Neural cell (in vitro differentiated cells): Measurements from ENCODE around the gene XPNPEP2. TPM values are rescaled to one million over a fixed set of nuclear protein-coding genes. Genes with fewer than 3 reads are reported as not detected.

ENCODE experiments used
- H2AFZ ChIP-seq: fragments of 200-600, 300-800 bp; sonication (generic), shearing (Covaris generic); 2 replicates; pipeline ENCODE4 v1.6.0; 2014; ENCODE audit warnings: low read depth, mild to moderate bottlenecking, antibody characterized with exemption, low read length, moderate library complexity
- H3F3A ChIP-seq: fragments of 200-600 bp; shearing (Covaris generic); 2 replicates; pipeline ENCODE4 v1.6.1; 2016; ENCODE audit warnings: mild to moderate bottlenecking, moderate library complexity, mixed read lengths, antibody characterized with exemption, low read length; ENCODE audit not compliant: insufficient read depth, poor library complexity, severe bottlenecking
- H3K27ac ChIP-seq: fragments of 200-600, 300-800 bp; sonication (generic), shearing (Covaris generic); 2 replicates; pipeline ENCODE4 v1.5.1; 2014; ENCODE audit warnings: mild to moderate bottlenecking, low read length, moderate library complexity
- H3K27me3 ChIP-seq: fragments of 300-800, 200-600 bp; sonication (generic), shearing (Covaris generic); 2 replicates; pipeline ENCODE4 v1.6.0; 2014; ENCODE audit warnings: mild to moderate bottlenecking, low read depth, low read length, moderate library complexity; ENCODE audit not compliant: insufficient read depth
- H3K36me3 ChIP-seq: fragments of 300-800, 200-600 bp; sonication (generic), shearing (Covaris generic); 2 replicates; pipeline ENCODE4 v1.5.1; 2014; ENCODE audit warnings: mild to moderate bottlenecking, antibody characterized with exemption, low read length, moderate library complexity; ENCODE audit not compliant: insufficient read depth
- H3K4me2 ChIP-seq: fragments of 300-800, 200-600 bp; sonication (generic), shearing (Covaris generic); 2 replicates; pipeline ENCODE4 v1.6.0; 2014; ENCODE audit warnings: mild to moderate bottlenecking, low read length
- H3K4me3 ChIP-seq: fragments of 300-800, 200-600 bp; sonication (generic), shearing (Covaris generic); 2 replicates; pipeline ENCODE4 v1.5.1; 2014; ENCODE audit warnings: mild to moderate bottlenecking, low read length, moderate library complexity
- H3K79me2 ChIP-seq: fragments of 200-600 bp; shearing (Covaris generic); replicated peaks from 2 replicates; pipeline ENCODE4 v1.6.0; 2014; ENCODE audit warnings: mild to moderate bottlenecking, low read length, moderate library complexity; ENCODE audit not compliant: insufficient read depth
- H3K9ac ChIP-seq: fragments of 300-800, 200-600 bp; sonication (generic), shearing (Covaris generic); 2 replicates; pipeline ENCODE4 v1.6.1; 2016; ENCODE audit warnings: mild to moderate bottlenecking, low read length, mixed read lengths
- H3K9me2 ChIP-seq: fragments of 200-600 bp; shearing (Covaris generic); 2 replicates; pipeline ENCODE4 v1.6.1; 2016; ENCODE audit warnings: mild to moderate bottlenecking, low read length, mixed read lengths; ENCODE audit not compliant: insufficient read depth
- H3K9me3 ChIP-seq: fragments of 200-600, 300-800 bp; sonication (generic), shearing (Covaris generic); 2 replicates; pipeline ENCODE4 v1.6.1; 2016; ENCODE audit warnings: mild to moderate bottlenecking, mixed run types, low read length, moderate library complexity, mixed read lengths
- H4K20me1 ChIP-seq: fragments of 200-600 bp; shearing (Covaris generic); 2 replicates; pipeline ENCODE4 v1.6.1; 2016; ENCODE audit warnings: mild to moderate bottlenecking, mixed run types; ENCODE audit not compliant: insufficient read depth
- EP300 ChIP-seq: fragments of 450-650 bp; conservative IDR thresholded peaks from 2 replicates; pipeline ENCODE4 v1.6.1; 2014; ENCODE audit warnings: antibody characterized with exemption, mild to moderate bottlenecking, moderate library complexity; ENCODE audit not compliant: poor library complexity, severe bottlenecking
- EZH2 ChIP-seq: fragments of 200-600, 300-800 bp; shearing (Covaris generic), sonication (generic); IDR thresholded peaks from 2 replicates; pipeline ENCODE4 v1.6.1; 2014; ENCODE audit warnings: antibody characterized with exemption, low read length, borderline replicate concordance, mild to moderate bottlenecking; ENCODE audit not compliant: insufficient read depth, poor library complexity, severe bottlenecking
- MXI1 ChIP-seq: fragments of 450-650 bp; conservative IDR thresholded peaks from 2 replicates; pipeline ENCODE4 v1.6.1; 2014; ENCODE audit warnings: antibody characterized with exemption, mild to moderate bottlenecking; ENCODE audit not compliant: poor library complexity, severe bottlenecking
- POLR2AphosphoS5 ChIP-seq: IDR thresholded peaks from 2 replicates; pipeline ENCODE4 v1.6.1; 2012
- RAD21 ChIP-seq: fragments of 450-650 bp; conservative IDR thresholded peaks from 2 replicates; pipeline ENCODE4 v1.6.1; 2014; ENCODE audit warnings: antibody characterized with exemption, mild to moderate bottlenecking, moderate library complexity
- REST ChIP-seq: IDR thresholded peaks from 2 replicates; pipeline ENCODE4 v1.6.1; 2012; ENCODE audit warnings: borderline replicate concordance
- SMC3 ChIP-seq: fragments of 450-650 bp; conservative IDR thresholded peaks from 2 replicates; pipeline ENCODE4 v1.6.1; 2014; ENCODE audit warnings: antibody characterized with exemption, mild to moderate bottlenecking, moderate library complexity; ENCODE audit not compliant: poor library complexity
- TAF1 ChIP-seq: IDR thresholded peaks from 2 replicates; pipeline ENCODE4 v1.6.1; 2012; ENCODE audit warnings: low read depth
- polyA plus RNA-seq: library from polyadenylated mRNA; depleted of rRNA; stranded (reverse); fragments of >200 nt; gene quantifications from 2 replicates; pipeline ENCODE4 v1.2.3, GENCODE V29; 2014
- TF ChIP-seq, protein P1 (sequence below): fragments of 450-650 bp; IDR thresholded peaks from 2 replicates; pipeline ENCODE4 v1.5.1; 2014; ENCODE audit warnings: antibody characterized with exemption, mild to moderate bottlenecking, moderate library complexity; ENCODE audit not compliant: poor library complexity, severe bottlenecking

The XPNPEP2 gene
- polyA plus RNA-seq, 1 donor from 2014 or later = not detected

DNA sequence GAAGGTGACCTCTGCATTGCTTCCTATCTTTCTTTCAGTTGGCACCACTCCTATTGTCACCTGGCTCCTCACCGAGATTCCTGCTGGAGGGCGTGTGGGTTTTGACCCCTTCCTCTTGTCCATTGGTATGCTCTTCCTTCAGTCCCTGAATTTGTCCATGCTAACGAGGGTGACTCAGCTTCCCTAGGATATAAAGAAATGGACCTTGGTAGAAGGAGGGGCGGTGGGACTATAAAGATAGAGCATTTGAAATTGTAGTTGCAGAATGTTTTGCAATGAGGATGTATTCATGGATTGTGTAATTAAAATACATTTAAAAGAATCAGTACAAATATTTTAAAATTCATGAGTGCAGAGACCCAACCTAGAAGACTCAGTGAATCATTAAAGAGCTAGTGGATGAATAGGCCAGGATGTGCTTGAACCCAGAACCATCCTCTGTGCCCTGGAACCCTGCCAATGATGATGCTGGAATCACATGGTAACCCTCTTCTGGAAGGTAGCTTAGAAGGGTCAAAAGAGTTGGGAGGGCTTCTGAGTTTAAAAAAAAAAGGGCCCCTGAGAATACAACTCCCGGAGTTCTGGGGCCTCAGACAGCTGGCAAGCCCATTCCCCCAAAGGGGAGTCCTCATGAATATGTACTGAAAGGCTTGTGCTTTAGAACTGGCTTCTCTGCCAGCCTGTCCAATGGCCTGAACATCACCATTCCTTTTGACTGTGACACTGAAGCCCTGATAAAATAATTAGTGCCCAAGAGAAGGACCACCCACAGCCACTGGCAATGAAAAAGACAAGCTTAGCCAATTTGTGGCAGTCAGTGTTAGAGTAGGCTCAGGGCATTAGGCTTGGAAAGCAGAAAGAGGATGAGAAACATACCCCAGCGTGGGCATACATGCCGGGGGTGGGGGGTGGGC lies 8.0 kb downstream of the XPNPEP2 start:
- no peaks in the 10 kb centered on the region for H4K20me1 ChIP-seq
- H2AFZ ChIP-seq = no peak overlapping the region
- no peak for TF ChIP-seq EP300
- TF ChIP-seq EZH2 = no peak
- TF ChIP-seq REST = no peak
- TF ChIP-seq MXI1 = no peak
- no peak for TF ChIP-seq SMC3
- no peak for TF ChIP-seq TAF1
- no peak for TF ChIP-seq POLR2AphosphoS5
- no peak for TF ChIP-seq RAD21
- TF ChIP-seq, protein P1, sequence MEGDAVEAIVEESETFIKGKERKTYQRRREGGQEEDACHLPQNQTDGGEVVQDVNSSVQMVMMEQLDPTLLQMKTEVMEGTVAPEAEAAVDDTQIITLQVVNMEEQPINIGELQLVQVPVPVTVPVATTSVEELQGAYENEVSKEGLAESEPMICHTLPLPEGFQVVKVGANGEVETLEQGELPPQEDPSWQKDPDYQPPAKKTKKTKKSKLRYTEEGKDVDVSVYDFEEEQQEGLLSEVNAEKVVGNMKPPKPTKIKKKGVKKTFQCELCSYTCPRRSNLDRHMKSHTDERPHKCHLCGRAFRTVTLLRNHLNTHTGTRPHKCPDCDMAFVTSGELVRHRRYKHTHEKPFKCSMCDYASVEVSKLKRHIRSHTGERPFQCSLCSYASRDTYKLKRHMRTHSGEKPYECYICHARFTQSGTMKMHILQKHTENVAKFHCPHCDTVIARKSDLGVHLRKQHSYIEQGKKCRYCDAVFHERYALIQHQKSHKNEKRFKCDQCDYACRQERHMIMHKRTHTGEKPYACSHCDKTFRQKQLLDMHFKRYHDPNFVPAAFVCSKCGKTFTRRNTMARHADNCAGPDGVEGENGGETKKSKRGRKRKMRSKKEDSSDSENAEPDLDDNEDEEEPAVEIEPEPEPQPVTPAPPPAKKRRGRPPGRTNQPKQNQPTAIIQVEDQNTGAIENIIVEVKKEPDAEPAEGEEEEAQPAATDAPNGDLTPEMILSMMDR = no peak
- H3K9ac ChIP-seq = no peak overlapping the region
- H3F3A ChIP-seq = no peaks in the 10 kb centered on the region
- no peaks in the 10 kb centered on the region for H3K9me3 ChIP-seq
- H3K27me3 ChIP-seq = no peaks in the 10 kb centered on the region
- no peak overlapping the region for H3K27ac ChIP-seq
- no peaks in the 10 kb centered on the region for H3K79me2 ChIP-seq
- H3K4me2 ChIP-seq = no peak overlapping the region
- no peaks in the 10 kb centered on the region for H3K9me2 ChIP-seq
- H3K36me3 ChIP-seq = no peaks in the 10 kb centered on the region
- H3K4me3 ChIP-seq = no peak overlapping the region

DNA sequence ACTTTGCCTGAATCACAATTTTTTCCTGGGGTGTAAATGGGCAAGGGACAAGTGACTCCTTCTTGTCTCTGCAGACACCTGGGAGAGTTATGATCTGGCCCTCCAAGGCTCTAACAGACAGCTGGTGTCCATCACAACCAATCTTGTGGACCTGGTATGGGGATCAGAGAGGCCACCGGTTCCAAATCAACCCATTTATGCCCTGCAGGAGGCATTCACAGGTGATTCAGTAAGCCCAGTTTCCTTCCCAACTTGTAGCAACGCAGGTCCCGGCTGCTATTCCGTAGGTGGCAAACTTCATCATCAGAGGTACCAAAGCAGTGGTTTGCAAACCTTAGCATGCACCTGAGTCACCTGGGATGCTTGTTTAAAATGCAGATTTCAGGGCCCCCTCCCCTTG lies 8.8 kb downstream of the XPNPEP2 start:
- Histone ChIP-seq H3K27me3 (no peaks in the 10 kb centered on the region), H3K79me2 (no peaks in the 10 kb centered on the region), H3K36me3 (no peaks in the 10 kb centered on the region), H3K9me3 (no peaks in the 10 kb centered on the region), H3K9ac (no peak overlapping the region), H4K20me1 (no peaks in the 10 kb centered on the region), H3F3A (no peaks in the 10 kb centered on the region), H3K4me2 (no peak overlapping the region), H2AFZ (no peak overlapping the region), H3K4me3 (no peak overlapping the region), H3K9me2 (no peaks in the 10 kb centered on the region), H3K27ac (no peak overlapping the region)
- no peak for TF ChIP-seq POLR2AphosphoS5
